Measurements from ENCODE around the gene ZNF432.
A peak's percentile ranks its signal among the peaks of the same experiment; 100 is the strongest.
"Not testable (repeated sequence)": the region's sequence is repeated elsewhere in the genome, so short reads cannot be mapped to it uniquely, and the experiment has no call there.

Gene ZNF432

GRCh38 chr19:52066258-52066863 lies 17.7 kb upstream of the ZNF432 start:
- H3K27ac ChIP-seq = no peak overlapping the region
- H3K9me3 ChIP-seq (ENCODE audit: low read depth, low read length) = peaks cover 27% of the 10 kb centered on the region
- no peak overlapping the region for H3K4me3 ChIP-seq
- TF ChIP-seq EZH2 (IDR thresholded peaks at IDR 0.05) (no peak), POLR2AphosphoS5 (IDR thresholded peaks at IDR 0.05; ENCODE audit: borderline replicate concordance, low read depth, low read length) (no peak), FOXP2 (optimal IDR thresholded peaks at IDR 0.05; ENCODE audit: control extremely low read depth, extremely low read length, insufficient read depth) (no peak)
- H3K9ac ChIP-seq (ENCODE audit: insufficient read length) = no peak overlapping the region
- H3K36me3 ChIP-seq (ENCODE audit: insufficient read depth, low read length) = peaks cover 53% of the 10 kb centered on the region
- no peak for DNase-seq (ENCODE audit: low read depth, low spot score)

DNA sequence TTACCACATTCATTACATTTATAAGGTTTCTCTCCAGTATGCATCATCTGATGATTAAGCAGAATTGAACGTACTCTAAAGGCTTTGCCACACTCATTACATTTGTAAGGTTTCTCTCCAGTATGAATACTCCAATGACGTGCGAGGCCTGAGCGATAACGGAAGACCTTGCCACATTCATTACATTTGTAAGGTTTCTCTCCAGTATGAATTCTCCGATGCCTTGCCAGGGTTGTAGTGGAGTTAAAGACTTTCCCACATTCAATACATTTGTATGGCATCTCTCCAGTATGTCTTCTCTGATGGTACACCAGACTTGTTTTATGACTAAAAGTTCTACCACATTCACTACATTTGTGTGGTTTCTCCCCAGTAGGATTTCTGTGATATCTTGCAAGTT lies 16.8 kb upstream of the ZNF432 start:
- no peak overlapping the region for H3K9ac ChIP-seq (ENCODE audit: insufficient read length)
- no peak overlapping the region for H3K4me3 ChIP-seq
- TF ChIP-seq FOXP2 (optimal IDR thresholded peaks at IDR 0.05; ENCODE audit: control extremely low read depth, extremely low read length, insufficient read depth) = no peak
- no peak for TF ChIP-seq POLR2AphosphoS5 (IDR thresholded peaks at IDR 0.05; ENCODE audit: borderline replicate concordance, low read depth, low read length)
- no peak for TF ChIP-seq EZH2 (IDR thresholded peaks at IDR 0.05)
- peaks cover 44% of the 10 kb centered on the region for H3K36me3 ChIP-seq (ENCODE audit: insufficient read depth, low read length)
- no peak for DNase-seq (ENCODE audit: low read depth, low spot score)
- no peak overlapping the region for H3K27ac ChIP-seq
- peaks cover 20% of the 10 kb centered on the region for H3K9me3 ChIP-seq (ENCODE audit: low read depth, low read length)

- H3K36me3 ChIP-seq (ENCODE audit: insufficient read depth, low read length); DNase-seq (ENCODE audit: low read depth, low spot score); H3K27ac ChIP-seq; H3K9ac ChIP-seq (ENCODE audit: insufficient read length); H3K9me3 ChIP-seq (ENCODE audit: low read depth, low read length); H3K4me3 ChIP-seq: not testable (repeated sequence)
Measured at GRCh38 chr19:52056480-52056879, 7.8 kb upstream of the ZNF432 start.

- not testable (repeated sequence) for H3K9me3 ChIP-seq (ENCODE audit: low read depth, low read length); H3K36me3 ChIP-seq (ENCODE audit: insufficient read depth, low read length); H3K27ac ChIP-seq; H3K9ac ChIP-seq (ENCODE audit: insufficient read length); H3K4me3 ChIP-seq; DNase-seq (ENCODE audit: low read depth, low spot score)
Measured at GRCh38 chr19:52051736-52052135, 3.1 kb upstream of the ZNF432 start.

GRCh38 chr19:52039169-52039568 lies 9.5 kb downstream of the ZNF432 start:
- no peak for DNase-seq (ENCODE audit: low read depth, low spot score)
- Histone ChIP-seq H3K36me3 (ENCODE audit: insufficient read depth, low read length) (peaks cover 48% of the 10 kb centered on the region), H3K9me3 (ENCODE audit: low read depth, low read length) (peaks cover 13% of the 10 kb centered on the region; the same call in 1 of the 2 replicates), H3K27ac (no peak overlapping the region), H3K4me3 (no peak overlapping the region), H3K9ac (ENCODE audit: insufficient read length) (no peak overlapping the region)
- TF ChIP-seq EZH2 (IDR thresholded peaks at IDR 0.05) = no peak
- TF ChIP-seq POLR2AphosphoS5 (IDR thresholded peaks at IDR 0.05; ENCODE audit: borderline replicate concordance, low read depth, low read length) = no peak

DNA sequence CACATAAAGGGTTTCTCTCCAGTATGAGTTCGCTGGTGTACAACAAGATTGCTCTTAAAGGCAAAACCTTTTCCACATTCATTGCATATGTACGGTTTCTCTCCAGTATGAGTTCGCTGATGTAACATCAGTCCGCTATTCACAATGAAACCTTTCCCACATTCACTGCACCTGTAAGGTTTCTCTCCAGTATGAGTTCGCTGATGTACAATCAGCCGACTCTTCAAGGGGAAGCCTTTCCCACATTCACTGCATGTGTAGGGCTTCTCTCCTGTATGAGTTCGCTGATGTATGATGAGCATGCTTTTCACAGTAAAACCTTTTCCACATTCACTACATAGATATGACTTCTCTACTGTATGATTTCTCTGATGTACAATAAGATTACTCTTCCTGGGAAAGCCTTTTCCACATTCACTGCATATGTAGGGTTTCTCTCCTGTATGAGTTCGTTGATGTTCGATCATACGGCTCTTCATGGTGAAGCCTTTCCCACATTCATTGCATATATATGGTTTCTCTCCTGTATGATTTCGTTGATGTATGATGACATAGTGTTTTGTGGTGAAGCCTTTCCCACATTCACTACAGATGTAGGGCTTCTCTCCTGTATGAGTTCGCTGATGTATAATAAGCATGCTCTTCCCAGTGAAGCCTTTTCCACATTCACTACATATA lies 14.4 kb downstream of the ZNF432 start:
- Histone ChIP-seq H3K9ac (ENCODE audit: insufficient read length) (no peak overlapping the region), H3K4me3 (no peak overlapping the region), H3K36me3 (ENCODE audit: insufficient read depth, low read length) (peaks cover 53% of the 10 kb centered on the region), H3K9me3 (ENCODE audit: low read depth, low read length) (peaks cover 29% of the 10 kb centered on the region), H3K27ac (no peak overlapping the region)
- DNase-seq (ENCODE audit: low read depth, low spot score) = no peak
- TF ChIP-seq FOXP2 (optimal IDR thresholded peaks at IDR 0.05; ENCODE audit: control extremely low read depth, extremely low read length, insufficient read depth) (no peak), EZH2 (IDR thresholded peaks at IDR 0.05) (no peak), POLR2AphosphoS5 (IDR thresholded peaks at IDR 0.05; ENCODE audit: borderline replicate concordance, low read depth, low read length) (no peak)

- H3K9me3 ChIP-seq (ENCODE audit: low read depth, low read length) = peaks cover 29% of the 10 kb centered on the region
- H3K9ac ChIP-seq (ENCODE audit: insufficient read length) = peak overlapping the region; percentile 91
- peak overlapping the region; percentile 80 for H3K27ac ChIP-seq
- TF ChIP-seq EZH2 (IDR thresholded peaks at IDR 0.05) = no peak
- no peak for TF ChIP-seq POLR2AphosphoS5 (IDR thresholded peaks at IDR 0.05; ENCODE audit: borderline replicate concordance, low read depth, low read length)
- TF ChIP-seq FOXP2 (optimal IDR thresholded peaks at IDR 0.05; ENCODE audit: control extremely low read depth, extremely low read length, insufficient read depth) = no peak
- H3K36me3 ChIP-seq (ENCODE audit: insufficient read depth, low read length) = peaks cover 50% of the 10 kb centered on the region
- peak overlapping the region; percentile 96 for H3K4me3 ChIP-seq
- no peak for DNase-seq (ENCODE audit: low read depth, low spot score)
Measured at GRCh38 chr19:52028780-52029123, 19.9 kb downstream of the ZNF432 start.

DNA sequence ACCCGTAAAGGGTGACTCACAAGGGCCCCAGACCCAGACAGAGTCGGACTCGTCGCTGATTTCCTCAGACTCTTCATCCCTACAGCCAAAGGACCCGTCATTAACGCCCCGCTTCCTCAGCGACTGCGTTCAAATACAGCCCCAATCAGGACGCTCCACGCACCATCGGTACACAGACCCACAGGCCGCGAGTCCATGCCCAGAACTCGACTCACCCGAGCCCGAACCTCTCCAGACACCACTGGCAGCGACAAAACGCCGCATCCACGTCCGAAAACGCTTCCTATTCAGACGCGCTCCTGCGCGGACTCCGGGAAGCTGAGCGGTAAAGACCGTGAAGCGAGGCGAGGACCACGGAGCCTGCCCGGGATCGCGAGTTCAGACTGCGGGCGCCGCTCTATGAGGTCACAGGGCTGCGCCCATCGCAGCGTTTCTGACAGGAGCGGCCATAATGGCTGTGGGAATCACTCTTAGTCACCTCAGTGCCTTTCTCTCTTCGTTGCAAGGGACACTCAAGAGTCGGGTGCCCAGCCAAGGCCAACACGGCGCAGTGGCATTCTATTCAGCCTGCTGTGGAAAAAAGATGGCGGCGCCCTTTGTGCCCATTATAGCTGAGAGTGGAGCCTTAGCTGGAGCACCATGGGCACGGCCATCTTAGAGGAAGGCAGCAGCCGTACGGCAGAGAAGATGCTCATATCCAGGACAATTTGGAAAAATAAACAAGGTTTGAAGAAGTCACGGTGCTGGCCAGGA lies 20.4 kb downstream of the ZNF432 start, which contains the start of gene ZNF614:
Gene ZNF614, minus strand, starts transcription at position 353 of the 753 bp plus-strand sequence. CDS start 2,634 bp downstream, outside the sequence.
- Histone ChIP-seq H3K36me3 (ENCODE audit: insufficient read depth, low read length) (peaks cover 50% of the 10 kb centered on the region), H3K4me3 (peak within 1 kb of the TSS; percentile 96), H3K9me3 (ENCODE audit: low read depth, low read length) (peaks cover 29% of the 10 kb centered on the region), H3K27ac (peak within 1 kb of the TSS; percentile 80), H3K9ac (ENCODE audit: insufficient read length) (peak within 1 kb of the TSS; percentile 91)
- DNase-seq (ENCODE audit: low read depth, low spot score) = no peak
- TF ChIP-seq POLR2AphosphoS5 (IDR thresholded peaks at IDR 0.05; ENCODE audit: borderline replicate concordance, low read depth, low read length) = peak; percentile 83
- no peak for TF ChIP-seq FOXP2 (optimal IDR thresholded peaks at IDR 0.05; ENCODE audit: control extremely low read depth, extremely low read length, insufficient read depth)
- no peak for TF ChIP-seq EZH2 (IDR thresholded peaks at IDR 0.05)

DNA sequence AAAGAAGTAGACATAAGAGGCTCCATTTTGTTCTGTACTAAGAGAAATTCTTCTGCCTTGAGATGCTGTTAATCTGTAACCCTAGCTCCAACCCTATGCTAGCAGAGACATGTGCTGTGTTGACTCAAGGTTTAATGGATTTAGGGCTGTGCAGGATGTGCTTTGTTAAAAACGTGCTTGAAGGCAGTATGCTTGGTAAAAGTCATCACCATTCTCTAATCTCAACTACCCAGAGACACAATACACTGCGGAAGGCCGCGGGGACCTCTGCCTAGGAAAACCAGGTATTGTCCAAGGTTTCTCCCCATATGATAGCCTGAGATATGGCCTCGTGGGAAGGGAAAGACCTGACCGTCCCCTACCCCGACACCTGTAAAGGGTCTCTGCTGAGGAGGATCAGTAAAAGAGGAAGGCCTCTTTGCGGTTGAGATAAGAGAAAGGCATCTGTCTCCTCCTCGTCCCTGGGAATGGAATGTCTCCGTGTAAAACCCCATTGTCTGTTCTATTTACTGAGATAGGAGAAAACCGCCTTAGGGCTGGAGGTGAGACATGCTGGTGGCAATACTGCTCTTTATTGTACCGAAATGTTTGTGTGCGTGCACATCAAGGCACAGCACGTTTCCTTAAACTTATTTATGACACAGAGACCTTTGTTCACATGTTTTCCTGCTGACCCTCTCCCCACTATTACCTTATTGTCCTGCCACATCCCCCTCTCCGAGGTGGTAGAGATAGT lies 22.2 kb downstream of the ZNF432 start:
- Histone ChIP-seq H3K9me3 (ENCODE audit: low read depth, low read length) (peaks cover 35% of the 10 kb centered on the region), H3K36me3 (ENCODE audit: insufficient read depth, low read length) (peaks cover 61% of the 10 kb centered on the region)
- not testable (repeated sequence) for DNase-seq (ENCODE audit: low read depth, low spot score); H3K9ac ChIP-seq (ENCODE audit: insufficient read length); H3K4me3 ChIP-seq; H3K27ac ChIP-seq

DNA sequence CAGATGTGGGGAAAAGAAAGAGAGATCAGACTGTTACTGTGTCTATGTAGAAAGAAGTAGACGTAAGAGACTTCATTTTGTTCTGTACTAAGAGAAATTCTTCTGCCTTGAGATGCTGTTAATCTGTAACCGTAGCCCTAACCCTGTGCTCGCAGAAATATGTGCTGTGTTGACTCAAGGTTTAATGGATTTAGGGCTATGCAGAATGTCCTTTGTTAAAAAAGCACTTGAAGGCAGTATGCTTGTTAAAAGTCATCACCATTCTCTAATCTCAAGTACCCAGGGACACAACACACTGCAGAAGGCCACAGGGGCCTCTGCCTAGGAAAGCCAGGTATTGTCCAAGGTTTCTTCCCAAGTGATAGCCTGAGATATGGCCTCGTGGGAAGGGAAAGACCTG lies 24.2 kb downstream of the ZNF432 start:
- DNase-seq (ENCODE audit: low read depth, low spot score); H3K9ac ChIP-seq (ENCODE audit: insufficient read length); H3K27ac ChIP-seq; H3K4me3 ChIP-seq: not testable (repeated sequence)
- Histone ChIP-seq H3K9me3 (ENCODE audit: low read depth, low read length) (peaks cover 34% of the 10 kb centered on the region), H3K36me3 (ENCODE audit: insufficient read depth, low read length) (peaks cover 67% of the 10 kb centered on the region)
